ENCODE results near the gene CXXC1. TPM values are rescaled to one million over a fixed set of nuclear protein-coding genes. Genes with fewer than 3 reads are reported as not detected.
"Not testable (repeated sequence)": the region's sequence is repeated elsewhere in the genome, so short reads cannot be mapped to it uniquely, and the experiment has no call there.

Gene CXXC1
- total and polyA plus RNA-seq, 12 donors: 22.1 to 66.6 (median 26.7) TPM

- no peak for TF ChIP-seq CTCF (IDR thresholded peaks at IDR 0.05)
- DNase-seq: no peak
Observed at GRCh38 chr18:50313031-50313607, 25.6 kb upstream of the CXXC1 start.

GRCh38 chr18:50312296-50313030 lies 25.0 kb upstream of the CXXC1 start:
- H3K4me3 ChIP-seq: no peak overlapping the region
- TF ChIP-seq CTCF (IDR thresholded peaks at IDR 0.05): no peak
- ATAC-seq: no peak
- H3K4me1 ChIP-seq: peaks cover 0 to 14% (median 0%) of the 10 kb centered on the region in 9 donors
- no peak for DNase-seq
- peaks cover 0 to 16% (median 6%) of the 10 kb centered on the region in 7 donors for H3K27me3 ChIP-seq
- 76 to 77% methylated on average over 7 of the region's 7 CpGs for WGBS, 2 donors
- no peak overlapping the region for H3K27ac ChIP-seq
- no peaks in the 10 kb centered on the region for H3K36me3 ChIP-seq
- no peaks in the 10 kb centered on the region for H3K9me3 ChIP-seq
- intact Hi-C loops (cut with DNase I): no loop called here

More at GRCh38 chr18:50313031-50313607, 25.6 kb upstream of the CXXC1 start:
- Histone ChIP-seq H3K27me3 (peaks cover 0 to 18% (median 6%) of the 10 kb centered on the region in 7 donors), H3K4me1 (peaks cover 0 to 8% (median 0%) of the 10 kb centered on the region in 9 donors), H3K27ac (no peak overlapping the region), H3K36me3 (no peaks in the 10 kb centered on the region), H3K9me3 (no peaks in the 10 kb centered on the region), H3K4me3 (no peak overlapping the region)
- no peak for ATAC-seq
- intact Hi-C loops (cut with DNase I): no loop called here
- 79 to 85% methylated on average over 2 of the region's 2 CpGs for WGBS, 2 donors

- Histone ChIP-seq H3K27me3 (peaks cover 0 to 16% (median 6%) of the 10 kb centered on the region in 7 donors), H3K4me3 (no peak overlapping the region), H3K36me3 (no peaks in the 10 kb centered on the region), H3K9me3 (no peaks in the 10 kb centered on the region), H3K27ac (no peak overlapping the region), H3K4me1 (peaks cover 0 to 21% (median 7%) of the 10 kb centered on the region in 9 donors)
- intact Hi-C loops (cut with DNase I): no loop called here
- 78 to 86% methylated on average over 3 of the region's 3 CpGs for WGBS, 2 donors
- no peak for TF ChIP-seq CTCF (IDR thresholded peaks at IDR 0.05)
- ATAC-seq: no peak
- no peak for DNase-seq
Observed at GRCh38 chr18:50311650-50312049, 24.2 kb upstream of the CXXC1 start.

GRCh38 chr18:50310080-50310479 lies 22.6 kb upstream of the CXXC1 start:
- no peak for ATAC-seq
- 81 to 86% methylated on average over 10 of the region's 10 CpGs for WGBS, 2 donors
- intact Hi-C loops (cut with DNase I): no loop called here
- H3K27ac ChIP-seq: no peak overlapping the region
- no peak for DNase-seq
- no peak for TF ChIP-seq CTCF (IDR thresholded peaks at IDR 0.05)
- H3K4me3 ChIP-seq: no peak overlapping the region
- peaks cover 0 to 3% (median 0%) of the 10 kb centered on the region in 11 donors for H3K9me3 ChIP-seq
- peaks cover 0 to 21% (median 7%) of the 10 kb centered on the region in 9 donors for H3K4me1 ChIP-seq
- H3K36me3 ChIP-seq: no peaks in the 10 kb centered on the region
- H3K27me3 ChIP-seq: peaks cover 0 to 10% (median 5%) of the 10 kb centered on the region in 7 donors

GRCh38 chr18:50308851-50309250 lies 21.4 kb upstream of the CXXC1 start:
- H3K9me3 ChIP-seq; intact Hi-C loops (cut with DNase I); DNase-seq; H3K4me3 ChIP-seq; ATAC-seq; H3K36me3 ChIP-seq: not testable (repeated sequence)
- Histone ChIP-seq H3K27ac (peak overlapping the region in 1 of 10 donors; percentile 24), H3K27me3 (peaks cover 0 to 23% (median 13%) of the 10 kb centered on the region in 7 donors), H3K4me1 (peaks cover 0 to 21% (median 7%) of the 10 kb centered on the region in 9 donors)
- 60 to 77% methylated on average over 5 of the region's 5 CpGs for WGBS, 2 donors
